Panc1 (cell line): Measurements from ENCODE around the gene GAS7. TPM values are rescaled to one million over a fixed set of nuclear protein-coding genes. Genes with fewer than 3 reads are reported as not detected.

Source experiments
- ATAC-seq: fragments of 200-7000 bp; cut with Tn5 transposase; 2 replicates; pipeline ENCODE4 v1.9.1; 2020; ENCODE audit warnings: mild to moderate bottlenecking, moderate library complexity
- BruUV-seq: library from RNA; stranded (reverse); fragments of 400-500 nt; replicated peaks from 2 replicates; lab custom pipeline; 2021; lab: Mats Ljungman, UMichigan
- CTCF ChIA-PET: fragments of 300-600 bp; sonication (Branson Sonifier 250); formaldehyde crosslinking; loops from one replicate; lab custom pipeline; 2022; ENCODE audit warnings: antibody characterized with exemption; lab: Charles Lee
- POLR2A ChIA-PET: fragments of 300-600 bp; sonication (Branson Sonifier 250); formaldehyde crosslinking; loops from one replicate; lab custom pipeline; 2022; ENCODE audit warnings: antibody characterized with exemption; lab: Charles Lee
- DNase-seq: peaks from one replicate; pipeline ENCODE4 v3.0.0-alpha.2; 2010; ENCODE audit warnings: low read depth, low spot score
- H3K27ac ChIP-seq: 2 replicates; pipeline ENCODE4 v1.5.1; 2011; ENCODE audit warnings: mild to moderate bottlenecking, low read length, inconsistent platforms
- H3K27me3 ChIP-seq: fragments of 200-500 bp; sonication (Bioruptor generic); 2 replicates; pipeline ENCODE4 v1.6.0; 2014; ENCODE audit warnings: low read length, inconsistent platforms; ENCODE audit not compliant: control insufficient read depth, insufficient read depth
- H3K36me3 ChIP-seq: fragments of 200-500 bp; sonication (Bioruptor generic); 2 replicates; pipeline ENCODE4 v1.5.1; 2014; ENCODE audit warnings: inconsistent platforms, mild to moderate bottlenecking, low read length, moderate library complexity; ENCODE audit not compliant: control insufficient read depth, insufficient read depth
- H3K4me1 ChIP-seq: 2 replicates; pipeline ENCODE4 v1.5.1; 2011; ENCODE audit warnings: inconsistent platforms, mild to moderate bottlenecking, low read length, moderate library complexity; ENCODE audit not compliant: control insufficient read depth, insufficient read depth
- H3K4me3 ChIP-seq, 2 experiments: 2 replicates each; pipeline ENCODE4 v1.5.1; 2011 to 2012; ENCODE audit warnings: low read depth in 2 of 2, low read length in 2 of 2, mild to moderate bottlenecking in 2 of 2, inconsistent platforms in 1 of 2, moderate library complexity in 1 of 2
- H3K9me3 ChIP-seq: fragments of 200-500 bp; sonication (Bioruptor generic); 2 replicates; pipeline ENCODE4 v1.5.1; 2014; ENCODE audit warnings: low read depth, mild to moderate bottlenecking, inconsistent platforms, low read length, moderate library complexity; ENCODE audit not compliant: control insufficient read depth, insufficient read depth
- CTCF ChIP-seq: fragments of 450-650 bp; IDR thresholded peaks from 2 replicates; pipeline ENCODE4 v1.5.1; 2017; ENCODE audit warnings: mild to moderate bottlenecking
- POLR2AphosphoS5 ChIP-seq: IDR thresholded peaks from 2 replicates; pipeline ENCODE4 v1.6.1; 2012; ENCODE audit warnings: mild to moderate bottlenecking, low read depth, low read length, moderate library complexity
- REST ChIP-seq, 2 experiments: IDR thresholded peaks; 2 replicates each; pipeline ENCODE4 v1.6.1; 2011 to 2012; ENCODE audit warnings: low read depth in 2 of 2, control low read depth in 1 of 2, low read length in 1 of 2, mild to moderate bottlenecking in 1 of 2, moderate library complexity in 1 of 2; ENCODE audit not compliant: insufficient read depth in 1 of 2
- SIN3A ChIP-seq: IDR thresholded peaks from 2 replicates; pipeline ENCODE4 v1.6.1; 2012; ENCODE audit warnings: low read depth, mild to moderate bottlenecking, low read length, moderate library complexity, borderline replicate concordance; ENCODE audit not compliant: insufficient read depth
- TCF7L2 ChIP-seq: IDR thresholded peaks from 2 replicates; pipeline ENCODE4 v1.6.1; 2011; ENCODE audit warnings: mild to moderate bottlenecking, low read depth, low read length, inconsistent platforms
- in situ Hi-C: cut with HindIII; loops from 2 replicates; pipeline ENCODE4 v1.10.0; 2016; ENCODE audit warnings: low sequenced_read_pairs, low pct_unique_long_range_greater_than_20kb
- intact Hi-C: fragments of 100-400 bp; cut with micrococcal nuclease; formaldehyde crosslinking; loops from one replicate; pipeline ENCODE4 v1.10.0; 2022; ENCODE audit not compliant: unreplicated experiment
- total RNA-seq: library from RNA; stranded (reverse); gene quantifications from one replicate; pipeline ENCODE4 v1.2.1, GENCODE V29; 2021; ENCODE audit not compliant: unreplicated experiment

The GAS7 gene
- total RNA-seq, 1 experiment from 2014 or later: 0.05 TPM

GRCh38 chr17:9937901-9938300 lies 260.5 kb downstream of the GAS7 start:
- Histone ChIP-seq H3K27me3 (peaks cover 2% of the 10 kb centered on the region; the same call in 1 of the 2 replicates), H3K4me3 (no peak overlapping the region), H3K9me3 (no peaks in the 10 kb centered on the region), H3K36me3 (no peaks in the 10 kb centered on the region), H3K27ac (no peak overlapping the region), H3K4me1 (no peaks in the 10 kb centered on the region)
- ATAC-seq: no peak
- intact Hi-C loops: no loop called here
- no TSS peak for BruUV-seq
- DNase-seq: no peak
- no peak for TF ChIP-seq SIN3A
- no peak for TF ChIP-seq REST (IDR thresholded peaks at IDR 0.05; ENCODE audit: insufficient read depth in 1 of 2, low read depth in 2 of 2, low read length in 1 of 2)
- TF ChIP-seq POLR2AphosphoS5: no peak
- POLR2A ChIA-PET: no interaction called here
- in situ Hi-C loops: no loop called here
- CTCF ChIA-PET: no interaction called here

GRCh38 chr17:9937241-9937761 lies 261.1 kb downstream of the GAS7 start:
- POLR2A ChIA-PET: no interaction called here
- H3K27me3 ChIP-seq: peaks cover 2% of the 10 kb centered on the region; the same call in 1 of the 2 replicates
- BruUV-seq: no TSS peak

More at GRCh38 chr17:9937241-9937761, 261.1 kb downstream of the GAS7 start:
- TF ChIP-seq REST (IDR thresholded peaks at IDR 0.05; ENCODE audit: insufficient read depth in 1 of 2, low read depth in 2 of 2, low read length in 1 of 2): no peak
- no peak for TF ChIP-seq SIN3A
- no peak for TF ChIP-seq CTCF
- no peak for TF ChIP-seq POLR2AphosphoS5
- TF ChIP-seq TCF7L2: no peak
- DNase-seq (no peak), ATAC-seq (no peak)
- in situ Hi-C loops: no loop called here
- Histone ChIP-seq H3K9me3 (no peaks in the 10 kb centered on the region), H3K4me1 (no peaks in the 10 kb centered on the region), H3K36me3 (no peaks in the 10 kb centered on the region), H3K4me3 (no peak overlapping the region), H3K27ac (no peak overlapping the region)
- CTCF ChIA-PET: no interaction called here
- intact Hi-C loops: no loop called here
